ENCODE results near the gene SH3RF2.

The SH3RF2 gene

DNA sequence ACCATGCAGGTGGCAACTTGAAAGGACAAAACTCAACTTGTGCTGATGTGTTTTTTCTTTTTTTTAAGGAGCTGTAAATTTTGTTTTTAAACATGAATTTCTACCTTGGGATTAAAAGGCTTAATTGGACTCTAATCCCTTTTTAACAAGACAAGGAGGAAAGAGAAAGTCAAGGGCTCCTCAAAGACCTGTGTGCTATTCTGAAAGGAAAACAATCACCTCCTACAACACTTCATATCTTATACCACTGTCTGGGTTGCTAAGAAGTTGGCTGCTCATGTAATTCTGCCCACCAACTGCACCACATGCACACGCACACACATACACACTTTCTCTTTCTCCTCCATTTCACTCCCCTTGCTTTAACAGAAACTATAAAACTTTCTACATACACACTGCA lies 78.6 kb downstream of the SH3RF2 start:
- H3K27ac ChIP-seq (ENCODE audit: low read length): no peak overlapping the region
- H3K79me2 ChIP-seq (ENCODE audit: low read length): no peaks in the 10 kb centered on the region
- no peaks in the 10 kb centered on the region for H3K27me3 ChIP-seq (ENCODE audit: low read depth, low read length)
- H3K9ac ChIP-seq (ENCODE audit: low read length): no peak overlapping the region
- TF ChIP-seq EZH2phosphoT487 (IDR thresholded peaks at IDR 0.05; ENCODE audit: low read depth): no peak
- TF ChIP-seq, protein P1, sequence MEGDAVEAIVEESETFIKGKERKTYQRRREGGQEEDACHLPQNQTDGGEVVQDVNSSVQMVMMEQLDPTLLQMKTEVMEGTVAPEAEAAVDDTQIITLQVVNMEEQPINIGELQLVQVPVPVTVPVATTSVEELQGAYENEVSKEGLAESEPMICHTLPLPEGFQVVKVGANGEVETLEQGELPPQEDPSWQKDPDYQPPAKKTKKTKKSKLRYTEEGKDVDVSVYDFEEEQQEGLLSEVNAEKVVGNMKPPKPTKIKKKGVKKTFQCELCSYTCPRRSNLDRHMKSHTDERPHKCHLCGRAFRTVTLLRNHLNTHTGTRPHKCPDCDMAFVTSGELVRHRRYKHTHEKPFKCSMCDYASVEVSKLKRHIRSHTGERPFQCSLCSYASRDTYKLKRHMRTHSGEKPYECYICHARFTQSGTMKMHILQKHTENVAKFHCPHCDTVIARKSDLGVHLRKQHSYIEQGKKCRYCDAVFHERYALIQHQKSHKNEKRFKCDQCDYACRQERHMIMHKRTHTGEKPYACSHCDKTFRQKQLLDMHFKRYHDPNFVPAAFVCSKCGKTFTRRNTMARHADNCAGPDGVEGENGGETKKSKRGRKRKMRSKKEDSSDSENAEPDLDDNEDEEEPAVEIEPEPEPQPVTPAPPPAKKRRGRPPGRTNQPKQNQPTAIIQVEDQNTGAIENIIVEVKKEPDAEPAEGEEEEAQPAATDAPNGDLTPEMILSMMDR (IDR thresholded peaks at IDR 0.05; ENCODE audit: low read depth, low read length): no peak
- no peak overlapping the region for H2AFZ ChIP-seq (ENCODE audit: low read depth, low read length)
- no peaks in the 10 kb centered on the region for H3K9me3 ChIP-seq (ENCODE audit: insufficient read depth, low read length)
- no peak overlapping the region for H3K4me2 ChIP-seq (ENCODE audit: low read length)
- H3K36me3 ChIP-seq (replicated peaks; ENCODE audit: low read depth, low read length): no peaks in the 10 kb centered on the region
- H3K4me1 ChIP-seq (ENCODE audit: low read length): no peaks in the 10 kb centered on the region
- no peaks in the 10 kb centered on the region for H4K20me1 ChIP-seq (ENCODE audit: insufficient read depth, low read length)
- H3K4me3 ChIP-seq (ENCODE audit: low read length): no peak overlapping the region

DNA sequence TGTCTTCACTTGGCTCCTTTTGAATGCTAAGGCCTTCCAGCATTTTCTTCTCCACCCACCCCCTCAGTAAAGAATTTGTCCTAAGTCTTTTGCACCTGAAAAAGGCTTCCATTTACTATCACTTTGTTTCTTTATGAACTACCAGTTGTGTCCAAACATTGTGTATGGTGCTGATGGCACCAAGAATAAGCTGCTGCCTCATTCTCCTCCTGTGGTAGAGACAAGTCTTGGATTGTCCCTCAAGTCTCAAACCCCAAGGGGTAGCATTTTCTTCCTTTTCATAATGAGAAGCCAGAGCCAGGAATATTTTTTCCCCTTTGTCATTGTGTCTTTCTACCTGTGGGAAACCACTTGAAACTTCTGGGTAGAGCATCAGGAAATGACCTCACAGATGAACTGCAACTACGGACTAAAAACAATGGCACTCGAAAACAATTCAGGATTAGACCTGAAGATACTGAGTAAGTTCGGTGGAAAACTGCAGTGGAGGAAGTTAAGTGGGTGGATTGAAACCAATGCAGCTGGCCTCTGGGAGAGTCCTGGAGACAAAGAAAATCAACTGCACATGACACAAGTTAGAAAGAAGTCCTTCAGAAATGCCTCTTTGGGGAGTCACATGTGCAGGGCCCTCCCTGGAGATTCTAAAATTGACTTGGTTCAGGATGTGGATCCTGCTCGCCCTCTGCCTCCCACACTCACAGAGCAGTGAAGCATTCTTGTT lies 80.5 kb downstream of the SH3RF2 start:
- H3K4me2 ChIP-seq (ENCODE audit: low read length): no peak overlapping the region
- no peaks in the 10 kb centered on the region for H3K27me3 ChIP-seq (ENCODE audit: low read depth, low read length)
- H3K36me3 ChIP-seq (replicated peaks; ENCODE audit: low read depth, low read length): no peaks in the 10 kb centered on the region
- no peaks in the 10 kb centered on the region for H4K20me1 ChIP-seq (ENCODE audit: insufficient read depth, low read length)
- H3K9me3 ChIP-seq (ENCODE audit: insufficient read depth, low read length): no peaks in the 10 kb centered on the region
- H3K79me2 ChIP-seq (ENCODE audit: low read length): no peaks in the 10 kb centered on the region
- H3K27ac ChIP-seq (ENCODE audit: low read length): no peak overlapping the region
- no peak overlapping the region for H3K4me3 ChIP-seq (ENCODE audit: low read length)
- no peak overlapping the region for H2AFZ ChIP-seq (ENCODE audit: low read depth, low read length)
- no peak overlapping the region for H3K9ac ChIP-seq (ENCODE audit: low read length)
- TF ChIP-seq, protein P1 (IDR thresholded peaks at IDR 0.05; ENCODE audit: low read depth, low read length): no peak
- H3K4me1 ChIP-seq (ENCODE audit: low read length): no peaks in the 10 kb centered on the region

DNA sequence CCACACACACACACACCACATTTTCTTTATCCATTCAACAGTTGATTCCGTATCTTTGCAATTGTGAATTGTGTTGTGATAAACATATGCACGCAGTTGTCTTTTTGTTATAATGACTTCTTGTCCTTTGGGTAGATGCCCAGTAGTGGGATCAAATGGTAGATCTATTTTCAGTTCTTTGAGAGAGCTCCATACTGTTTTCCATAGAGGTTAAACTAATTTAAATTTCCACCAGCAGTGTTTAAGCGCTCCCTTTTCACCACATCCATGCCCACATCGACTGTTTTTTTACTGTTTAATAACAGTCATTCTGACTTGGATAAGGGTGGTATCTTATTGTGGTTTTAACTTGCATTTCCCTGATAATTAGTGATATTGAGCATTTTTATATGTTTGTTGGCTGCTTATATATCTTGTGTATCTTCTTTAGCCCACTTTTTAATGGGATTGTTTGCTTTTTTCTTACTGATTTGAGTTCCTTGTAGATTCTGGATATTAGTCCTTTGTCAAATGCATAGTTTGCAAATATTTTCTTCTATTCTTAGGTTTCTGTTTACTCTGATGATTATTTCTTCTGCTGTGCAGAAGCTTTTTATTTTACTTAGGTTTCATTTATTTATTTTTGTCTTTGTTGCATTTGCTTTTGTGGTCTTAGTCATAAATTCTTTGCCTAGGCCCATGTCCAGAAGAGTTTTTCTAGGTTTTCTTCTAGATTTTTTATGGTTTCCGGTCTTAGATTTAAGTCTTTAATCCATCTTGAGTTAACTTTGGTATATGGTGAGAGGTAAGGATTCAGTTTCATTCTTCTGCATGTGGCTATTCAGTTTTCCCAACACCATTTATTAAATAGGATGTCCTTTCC lies 82.4 kb downstream of the SH3RF2 start:
- no peaks in the 10 kb centered on the region for H3K9me3 ChIP-seq (ENCODE audit: insufficient read depth, low read length)
- no peaks in the 10 kb centered on the region for H4K20me1 ChIP-seq (ENCODE audit: insufficient read depth, low read length)
- H3K4me1 ChIP-seq (ENCODE audit: low read length): no peaks in the 10 kb centered on the region
- H2AFZ ChIP-seq (ENCODE audit: low read depth, low read length): no peak overlapping the region
- no peak overlapping the region for H3K4me2 ChIP-seq (ENCODE audit: low read length)
- H3K9ac ChIP-seq (ENCODE audit: low read length): no peak overlapping the region
- no peak for TF ChIP-seq EZH2phosphoT487 (IDR thresholded peaks at IDR 0.05; ENCODE audit: low read depth)
- TF ChIP-seq, protein P1 (IDR thresholded peaks at IDR 0.05; ENCODE audit: low read depth, low read length): no peak
- no peak overlapping the region for H3K27ac ChIP-seq (ENCODE audit: low read length)
- H3K36me3 ChIP-seq (replicated peaks; ENCODE audit: low read depth, low read length): no peaks in the 10 kb centered on the region
- no peak overlapping the region for H3K4me3 ChIP-seq (ENCODE audit: low read length)
- H3K27me3 ChIP-seq (ENCODE audit: low read depth, low read length): no peaks in the 10 kb centered on the region
- no peaks in the 10 kb centered on the region for H3K79me2 ChIP-seq (ENCODE audit: low read length)

DNA sequence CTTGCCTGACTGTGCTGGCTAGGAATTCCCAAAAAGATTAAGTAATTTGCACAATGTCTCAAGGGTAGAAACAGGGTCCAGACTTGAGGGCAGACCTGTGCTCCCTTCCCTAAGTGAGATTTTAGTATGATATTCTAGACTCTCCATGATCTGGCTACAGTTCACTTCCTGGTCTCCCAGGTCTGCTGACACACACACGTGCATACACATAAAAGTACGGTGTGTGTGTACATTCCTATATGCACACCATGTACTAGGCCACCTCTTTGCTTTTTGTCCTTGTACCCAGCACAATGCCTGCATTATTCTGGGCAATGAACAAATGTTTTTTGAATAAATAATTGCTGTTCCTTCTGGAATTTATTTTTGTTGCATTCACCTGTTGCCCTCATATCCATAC lies 83.7 kb downstream of the SH3RF2 start:
- Histone ChIP-seq H4K20me1 (ENCODE audit: insufficient read depth, low read length) (no peaks in the 10 kb centered on the region), H3K4me2 (ENCODE audit: low read length) (no peak overlapping the region), H3K27ac (ENCODE audit: low read length) (no peak overlapping the region), H3K9ac (ENCODE audit: low read length) (no peak overlapping the region), H3K4me1 (ENCODE audit: low read length) (no peaks in the 10 kb centered on the region), H3K27me3 (ENCODE audit: low read depth, low read length) (no peaks in the 10 kb centered on the region), H3K36me3 (replicated peaks; ENCODE audit: low read depth, low read length) (no peaks in the 10 kb centered on the region), H3K4me3 (ENCODE audit: low read length) (no peak overlapping the region), H3K79me2 (ENCODE audit: low read length) (no peaks in the 10 kb centered on the region), H3K9me3 (ENCODE audit: insufficient read depth, low read length) (no peaks in the 10 kb centered on the region), H2AFZ (ENCODE audit: low read depth, low read length) (no peak overlapping the region)
- TF ChIP-seq, protein P1 (IDR thresholded peaks at IDR 0.05; ENCODE audit: low read depth, low read length): no peak
- TF ChIP-seq EZH2phosphoT487 (IDR thresholded peaks at IDR 0.05; ENCODE audit: low read depth): no peak
